NOMO-1 treated with DMSO at 0.1 percent for 48 hours (cell line): Measurements from ENCODE around the gene CCT4.
"Not testable (repeated sequence)": the region's sequence is repeated elsewhere in the genome, so short reads cannot be mapped to it uniquely, and the experiment has no call there.

Experiments used
- DNase-seq: peaks from one replicate; lab custom pipeline; 2025; ENCODE audit not compliant: unreplicated experiment; lab: John Stamatoyannopoulos, UW

CCT4 gene

GRCh38 chr2:61882850-61883249, 5.6 kb downstream of the CCT4 start:
- DNase-seq, result no peak

GRCh38 chr2:61879351-61879750, 9.1 kb downstream of the CCT4 start:
- not testable (repeated sequence) for DNase-seq

DNA sequence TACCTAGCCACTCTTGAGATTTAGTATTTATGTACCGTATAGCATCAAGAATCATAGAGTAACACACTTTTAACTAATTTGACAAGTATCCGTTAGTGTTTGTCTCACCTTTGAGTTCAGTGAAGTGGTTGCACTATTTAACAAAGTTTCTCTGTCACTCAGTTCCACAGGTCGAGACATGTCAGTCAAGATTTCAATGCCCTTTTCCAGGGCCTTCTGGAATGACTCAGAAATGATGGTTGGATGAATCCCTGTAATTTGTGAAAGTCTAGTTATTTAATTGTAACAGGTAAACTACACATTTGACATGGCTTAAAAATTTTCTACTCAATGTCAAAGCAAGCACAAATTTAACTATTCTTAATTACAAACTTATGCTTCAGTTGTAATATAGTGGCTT, 9.7 kb downstream of the CCT4 start:
- DNase-seq, result no peak

DNA sequence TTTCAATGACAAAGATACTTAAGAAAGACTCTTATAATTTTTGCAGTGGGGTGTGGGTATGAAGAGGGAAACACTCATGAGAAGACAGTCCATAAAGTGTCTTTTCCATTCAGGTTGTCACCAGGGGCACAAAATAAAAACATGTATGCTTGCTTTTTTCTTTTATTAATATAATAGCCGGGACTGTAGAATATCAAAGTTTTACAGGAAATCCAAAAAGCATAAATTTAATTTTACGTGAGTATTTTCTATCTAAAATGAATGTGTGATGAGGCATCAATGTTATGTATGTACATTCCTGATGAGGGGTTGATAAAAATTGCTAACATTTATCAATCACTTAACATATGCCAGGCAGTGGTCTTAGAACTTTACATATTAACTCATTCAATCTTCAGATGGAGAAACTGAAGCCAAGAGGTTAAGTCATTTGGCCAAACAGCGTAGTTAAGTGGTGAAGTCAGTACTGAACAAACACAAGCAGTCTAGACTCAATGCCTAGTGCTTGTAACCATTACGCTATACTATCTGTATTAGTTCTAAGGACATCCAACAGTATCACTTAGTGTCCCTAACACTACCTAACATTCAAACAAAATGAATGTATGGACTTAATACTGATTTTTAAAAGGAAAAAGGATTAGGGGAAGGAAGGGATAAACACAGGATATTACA, 10.7 kb downstream of the CCT4 start:
- no peak for DNase-seq

DNA sequence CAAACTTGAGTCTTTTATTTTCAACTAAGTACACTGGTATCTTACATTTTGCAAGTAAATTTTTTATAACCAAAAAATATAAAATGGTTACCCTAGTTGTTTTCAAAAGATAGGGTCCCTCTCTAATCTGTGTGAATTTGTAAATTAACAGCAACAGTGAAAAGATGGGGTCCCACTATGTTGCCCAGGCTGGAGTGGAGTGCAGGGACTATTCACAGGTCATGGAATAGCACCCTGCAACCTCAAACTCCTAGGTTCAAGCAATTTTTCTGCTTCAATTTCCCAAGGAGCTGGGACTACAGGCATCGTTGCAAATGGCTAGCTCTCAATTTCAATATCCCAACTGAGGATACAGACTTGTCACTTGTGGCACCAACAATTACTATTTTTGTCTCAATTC, 12.1 kb downstream of the CCT4 start:
- DNase-seq, result no peak

DNA sequence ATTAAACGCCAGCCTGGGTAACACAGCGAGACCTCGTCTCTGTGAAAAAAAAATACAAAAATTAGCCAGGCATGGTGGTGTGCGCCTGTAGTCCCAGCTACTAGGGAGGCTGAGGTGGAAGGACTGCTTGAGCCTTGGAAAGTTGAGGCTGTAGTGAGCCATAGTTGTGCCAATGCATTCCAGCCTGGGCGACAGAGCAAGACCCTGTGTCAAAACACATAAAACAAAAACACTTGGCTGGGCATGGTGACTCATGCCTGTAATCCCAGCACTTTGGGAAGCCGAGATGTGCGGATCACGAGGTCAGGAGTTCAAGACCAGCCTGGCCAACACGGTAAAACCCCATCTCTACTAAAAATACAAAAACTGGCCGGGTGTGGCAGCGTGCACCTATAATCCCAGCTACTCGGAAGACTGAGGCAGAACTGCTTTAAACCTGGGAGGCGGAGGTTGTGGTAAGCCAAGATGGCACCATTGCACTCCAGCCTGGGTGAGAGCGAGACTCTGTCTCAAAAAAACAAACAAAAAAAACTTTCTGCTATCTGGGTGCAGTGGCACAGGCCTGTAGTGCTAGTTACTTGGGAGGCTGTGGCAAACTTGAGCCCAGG, 21.9 kb downstream of the CCT4 start:
- DNase-seq, result not testable (repeated sequence)

DNA sequence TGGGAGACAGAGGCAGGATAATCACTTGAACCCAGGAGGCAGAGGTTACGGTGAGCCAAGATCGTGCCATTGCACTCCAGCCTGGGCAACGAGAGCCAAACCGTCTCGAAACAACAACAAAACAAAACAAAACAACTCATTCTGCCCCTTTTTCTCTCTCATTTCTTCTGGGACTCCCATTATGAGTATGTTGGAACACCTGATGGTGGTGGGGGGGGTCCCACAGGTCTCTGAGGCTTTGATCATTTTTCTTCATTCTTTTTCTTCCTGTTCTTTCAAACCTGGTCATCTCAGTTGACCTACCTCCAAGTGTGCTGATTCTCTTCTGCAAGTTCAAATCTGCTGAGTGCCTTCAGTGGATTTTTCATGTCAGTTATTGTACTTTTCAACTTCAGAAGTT, 26.4 kb downstream of the CCT4 start:
- DNase-seq, result no peak

DNA sequence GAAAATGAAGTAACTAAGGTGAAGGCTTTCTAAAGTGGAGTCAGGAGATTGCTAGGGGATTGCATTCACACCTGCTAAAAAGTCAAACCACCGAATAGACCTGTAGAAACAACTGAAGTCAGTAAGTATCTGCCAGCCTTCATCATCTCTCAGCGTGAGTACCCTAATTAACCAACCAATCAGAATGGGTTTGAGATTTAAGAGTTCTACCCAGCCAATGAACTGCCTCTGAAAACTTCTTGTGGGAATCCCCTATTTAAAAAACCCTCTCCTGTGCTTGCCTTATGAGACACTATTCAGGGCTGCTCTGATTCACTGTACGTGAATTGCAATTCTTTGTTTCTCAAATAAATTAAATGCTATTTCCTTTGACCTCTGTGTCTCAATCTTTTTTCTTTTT, 31.2 kb downstream of the CCT4 start:
- no peak for DNase-seq

DNA sequence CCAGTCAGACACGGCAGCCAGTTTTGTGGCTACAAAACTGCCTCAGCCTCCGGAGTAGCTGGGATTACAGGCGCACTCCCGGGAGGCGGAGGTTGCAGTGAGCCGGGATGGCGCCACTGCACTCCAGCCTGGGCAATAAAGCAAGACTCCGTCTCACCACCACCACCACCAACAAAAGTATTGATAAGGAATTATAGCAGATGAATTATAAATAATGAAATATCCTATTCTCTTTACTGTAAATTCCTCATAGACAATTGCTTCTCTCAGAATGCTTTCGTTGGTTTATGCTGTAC, 33.2 kb downstream of the CCT4 start:
- DNase-seq, result no peak

- DNase-seq, result peak; percentile 93
Observed at GRCh38 chr2:61854564-61855317, 33.7 kb downstream of the CCT4 start.

GRCh38 chr2:61853847-61854563, 34.5 kb downstream of the CCT4 start, which contains the start of gene FAM161A:
Gene FAM161A, minus strand, starts transcription at chr2:61854060. Its CDS starts 19 bp downstream, at chr2:61854041.
- DNase-seq, result peak; percentile 74

GRCh38 chr2:61853086-61853846, 35.2 kb downstream of the CCT4 start:
- no peak for DNase-seq

DNA sequence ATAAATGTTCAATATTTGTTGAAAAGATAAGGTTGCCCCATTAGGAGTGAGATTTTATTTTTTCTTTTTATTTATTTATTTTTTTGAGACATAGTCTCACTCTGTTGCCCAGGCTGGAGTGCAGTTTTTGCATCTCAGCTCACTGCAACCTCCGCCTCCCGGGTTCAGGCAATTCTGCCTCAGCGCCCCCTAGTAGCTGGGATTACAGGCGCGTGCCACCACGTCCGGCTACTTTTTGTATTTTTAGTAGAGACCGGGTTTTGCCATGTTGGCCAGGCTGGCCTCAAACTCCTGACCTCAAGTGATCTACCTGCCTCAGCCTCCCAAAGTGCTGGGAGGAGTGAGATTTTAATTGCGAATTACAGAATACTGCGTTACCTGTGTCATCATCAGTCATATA, 37.2 kb downstream of the CCT4 start:
- not testable (repeated sequence) for DNase-seq

GRCh38 chr2:61845320-61845719, 43.1 kb downstream of the CCT4 start:
- no peak for DNase-seq

DNA sequence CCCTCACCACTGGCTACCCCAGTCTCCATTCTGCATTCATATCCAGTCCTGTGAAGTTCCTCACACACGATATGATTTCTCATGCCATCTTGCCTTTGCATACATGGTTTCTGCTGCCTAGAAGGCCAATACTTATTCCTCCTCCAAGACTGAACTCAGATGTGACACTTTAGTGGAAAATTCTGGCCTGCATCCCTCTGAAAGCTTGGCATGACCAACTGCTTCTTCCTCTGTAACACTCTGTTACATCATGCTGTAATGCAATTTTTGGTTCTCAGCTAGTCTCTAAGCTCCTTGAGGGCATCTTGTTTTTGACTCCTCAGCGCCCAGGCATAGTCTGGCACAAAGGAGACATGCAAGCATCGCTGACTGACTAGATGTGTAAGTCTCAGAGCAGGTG, 47.2 kb downstream of the CCT4 start:
- no peak for DNase-seq

DNA sequence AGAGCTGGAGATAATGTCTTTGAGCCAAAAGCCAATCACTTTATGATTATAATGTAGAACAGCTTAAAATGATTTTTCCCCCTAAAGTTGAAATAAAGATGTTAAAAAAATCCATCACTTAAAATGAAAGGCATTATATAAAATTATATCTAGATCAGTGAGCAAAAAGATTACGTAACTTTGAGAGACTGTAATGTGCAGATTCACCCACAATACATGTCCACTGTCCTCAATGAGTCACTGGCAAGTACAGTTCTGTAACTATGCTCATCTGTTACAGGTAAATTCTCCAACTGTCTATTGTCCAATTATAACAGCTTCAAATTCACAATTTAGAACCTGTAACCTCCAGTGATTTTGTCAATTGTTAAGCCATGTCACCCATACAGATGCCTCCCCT, 53.6 kb downstream of the CCT4 start:
- DNase-seq, result no peak

DNA sequence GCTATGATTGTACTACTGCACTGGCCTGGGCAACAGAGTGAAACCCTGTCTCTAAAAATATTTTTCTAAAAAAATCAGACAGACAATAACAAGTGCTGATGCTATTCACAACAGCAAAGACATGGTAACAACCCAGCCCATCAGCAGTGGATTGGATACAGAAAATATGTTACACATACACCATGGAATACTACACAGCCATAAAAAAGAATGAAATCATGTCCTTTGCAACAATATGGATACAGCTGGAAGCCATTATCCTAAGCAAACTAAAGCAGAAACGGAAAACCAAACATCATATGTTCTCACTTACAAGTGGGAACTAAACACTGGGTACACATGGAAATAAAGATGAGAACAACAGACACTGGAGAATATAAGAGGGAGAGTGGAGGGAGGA, 54.5 kb downstream of the CCT4 start:
- no peak for DNase-seq

GRCh38 chr2:61832183-61832841, 56.1 kb downstream of the CCT4 start:
- no peak for DNase-seq

DNA sequence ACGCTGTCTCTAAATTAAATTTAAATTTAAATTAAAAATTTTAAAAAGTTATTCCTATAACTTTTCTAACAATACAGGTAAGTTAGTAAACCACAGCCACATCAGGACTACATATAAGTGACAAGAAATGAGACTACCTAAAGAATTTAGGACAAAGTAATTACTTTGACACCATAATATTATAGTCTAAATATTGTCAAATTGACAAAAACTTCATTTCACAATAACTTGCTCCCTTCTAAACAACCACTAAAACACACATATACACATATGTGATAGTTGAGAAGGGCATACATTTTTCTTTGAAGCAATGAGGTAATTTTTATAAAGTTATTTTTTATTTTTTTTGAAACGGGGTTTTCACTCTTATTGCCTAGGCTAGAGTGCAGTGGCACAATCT, 66.2 kb downstream of the CCT4 start:
- no peak for DNase-seq
